Colonic mucosa (tissue), 4 donors: ENCODE measurements around the gene VSIG4. TPM values are rescaled to one million over a fixed set of nuclear protein-coding genes. Genes with fewer than 3 reads are reported as not detected.
"Not testable (repeated sequence)": the region's sequence is repeated elsewhere in the genome, so short reads cannot be mapped to it uniquely, and the experiment has no call there.

Experiments used
- DNase-seq: peaks from one replicate; pipeline ENCODE4 v3.0.0-alpha.2; 2020
- H3K27ac ChIP-seq: fragments of 200-600 bp; one replicate; pipeline ENCODE4 v1.8.0; 2021
- H3K27me3 ChIP-seq: fragments of 200-600 bp; one replicate; pipeline ENCODE4 v1.8.0; 2021
- H3K36me3 ChIP-seq: fragments of 200-600 bp; one replicate; pipeline ENCODE4 v1.8.0; 2021
- H3K4me1 ChIP-seq: fragments of 200-600 bp; one replicate; pipeline ENCODE4 v1.8.0; 2021; ENCODE audit warnings: mild to moderate bottlenecking
- H3K4me3 ChIP-seq: fragments of 200-600 bp; one replicate; pipeline ENCODE4 v1.8.0; 2021
- H3K9ac ChIP-seq, 2 donors: one replicate each; pipeline ENCODE4 v1.7.0; 2013; ENCODE audit warnings: control low read depth in 2 of 2, low read depth in 2 of 2, low read length in 2 of 2
- H3K9me3 ChIP-seq: fragments of 200-600 bp; one replicate; pipeline ENCODE4 v1.8.0; 2021
- intact Hi-C: fragments of 100-400 bp; cut with DNase I; formaldehyde crosslinking; loops from one replicate; pipeline ENCODE4 v1.14.1; 2022
- total RNA-seq, 2 donors: library from RNA; stranded (reverse); fragmentation: NEBNext Ultra II Directional in 1 of 2; extraction: Animal tissue kit (Norgen Biotek cat#: 25700) in 1 of 2; gene quantifications; one replicate each; pipeline ENCODE4 v1.2.1, GENCODE V29; 2021
- TF ChIP-seq, protein P1 (sequence below): fragments of 200-600 bp; IDR thresholded peaks from one replicate; pipeline ENCODE4 v1.8.0; 2022; ENCODE audit warnings: antibody characterized with exemption, mild to moderate bottlenecking
- donor health status: healthy.
- donor health status: DM: no; HTN: no; CAD: no.
- donor health status: DM: no; HTN: no; CAD: no.

VSIG4 gene
- total RNA-seq, 2 donors from 2014 or later = 5.7 to 14.1 TPM

DNA sequence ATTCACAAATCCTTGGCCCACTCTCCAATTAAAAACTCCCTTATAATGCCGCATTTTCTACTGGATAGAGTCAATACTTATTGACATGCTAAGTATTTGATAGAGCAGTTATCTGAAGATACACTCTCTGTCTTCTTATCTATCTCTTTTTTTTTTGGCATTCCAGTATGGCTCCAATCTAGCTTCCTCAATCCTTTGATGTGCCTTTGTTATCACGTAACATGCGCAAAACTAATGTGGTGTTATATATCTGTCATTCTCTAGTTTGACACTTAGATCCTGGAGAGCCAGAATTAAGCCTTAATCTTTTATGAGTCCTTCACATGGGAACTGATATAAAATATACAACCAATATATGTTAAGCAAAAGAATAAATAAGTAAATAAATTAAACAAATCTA is 54.7 kb downstream of the VSIG4 start:
- no peak overlapping the region for H3K4me3 ChIP-seq
- TF ChIP-seq, protein P1, sequence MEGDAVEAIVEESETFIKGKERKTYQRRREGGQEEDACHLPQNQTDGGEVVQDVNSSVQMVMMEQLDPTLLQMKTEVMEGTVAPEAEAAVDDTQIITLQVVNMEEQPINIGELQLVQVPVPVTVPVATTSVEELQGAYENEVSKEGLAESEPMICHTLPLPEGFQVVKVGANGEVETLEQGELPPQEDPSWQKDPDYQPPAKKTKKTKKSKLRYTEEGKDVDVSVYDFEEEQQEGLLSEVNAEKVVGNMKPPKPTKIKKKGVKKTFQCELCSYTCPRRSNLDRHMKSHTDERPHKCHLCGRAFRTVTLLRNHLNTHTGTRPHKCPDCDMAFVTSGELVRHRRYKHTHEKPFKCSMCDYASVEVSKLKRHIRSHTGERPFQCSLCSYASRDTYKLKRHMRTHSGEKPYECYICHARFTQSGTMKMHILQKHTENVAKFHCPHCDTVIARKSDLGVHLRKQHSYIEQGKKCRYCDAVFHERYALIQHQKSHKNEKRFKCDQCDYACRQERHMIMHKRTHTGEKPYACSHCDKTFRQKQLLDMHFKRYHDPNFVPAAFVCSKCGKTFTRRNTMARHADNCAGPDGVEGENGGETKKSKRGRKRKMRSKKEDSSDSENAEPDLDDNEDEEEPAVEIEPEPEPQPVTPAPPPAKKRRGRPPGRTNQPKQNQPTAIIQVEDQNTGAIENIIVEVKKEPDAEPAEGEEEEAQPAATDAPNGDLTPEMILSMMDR = no peak
- no peak overlapping the region for H3K27ac ChIP-seq
- H3K9ac ChIP-seq = no peak overlapping the region
- H3K36me3 ChIP-seq = no peaks in the 10 kb centered on the region
- intact Hi-C loops = loop anchor here (5.0 kb wide), 1 partner anchor 403 kb away; no protein-coding TSS in a partner anchor
- no peaks in the 10 kb centered on the region for H3K4me1 ChIP-seq
- DNase-seq = no peak
- H3K27me3 ChIP-seq = no peaks in the 10 kb centered on the region
- H3K9me3 ChIP-seq = no peaks in the 10 kb centered on the region

DNA sequence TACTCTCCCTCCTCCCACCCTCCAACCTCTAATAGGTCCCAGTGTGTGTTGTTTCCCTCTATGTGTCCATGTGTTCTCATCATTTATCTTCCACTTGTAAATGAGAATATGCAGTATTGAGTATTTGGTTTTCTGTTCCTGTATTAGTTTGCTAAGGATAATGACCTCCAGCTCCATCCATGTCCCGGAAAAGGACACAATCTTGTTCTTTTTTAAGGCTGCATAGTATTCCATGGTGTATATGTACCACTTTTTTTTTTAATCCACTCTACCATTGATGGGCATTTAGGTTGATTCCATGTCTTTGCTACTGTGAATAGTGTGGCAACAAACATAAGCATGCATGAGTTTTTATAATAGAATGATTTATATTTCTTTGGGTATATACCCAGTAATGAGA is 62.7 kb downstream of the VSIG4 start:
- H3K4me1 ChIP-seq, H3K27me3 ChIP-seq, intact Hi-C loops, H3K4me3 ChIP-seq, H3K9ac ChIP-seq, DNase-seq, H3K27ac ChIP-seq, H3K9me3 ChIP-seq, H3K36me3 ChIP-seq: not testable (repeated sequence)

- Histone ChIP-seq H3K27ac (no peak overlapping the region), H3K4me3 (no peak overlapping the region), H3K9me3 (no peaks in the 10 kb centered on the region), H3K4me1 (no peaks in the 10 kb centered on the region), H3K27me3 (peaks cover 4% of the 10 kb centered on the region), H3K9ac (no peak overlapping the region), H3K36me3 (no peaks in the 10 kb centered on the region)
- DNase-seq = no peak
- TF ChIP-seq, protein P1 = no peak
- intact Hi-C loops = no loop called here
These were observed 63.7 kb downstream of the VSIG4 start for GRCh38 chrX:65976161-65976560.

- H3K27me3 ChIP-seq, H3K9me3 ChIP-seq, H3K4me1 ChIP-seq, H3K27ac ChIP-seq, DNase-seq, H3K4me3 ChIP-seq, H3K9ac ChIP-seq, intact Hi-C loops, H3K36me3 ChIP-seq: not testable (repeated sequence)
These were observed 64.6 kb downstream of the VSIG4 start for GRCh38 chrX:65975161-65975751.

Other genes with a start within 250 kb of the VSIG4 start
- 100 to 1,000 TPM; 143 to 236 TPM for gene HEPH, start 124.2 kb upstream of the VSIG4 start, total RNA-seq